ENCODE data around the gene KIF17.

Gene KIF17

GRCh38 chr1:20630729-20631128 is 87.1 kb downstream of the KIF17 start:
- no peak for FAIRE-seq
- no peak for DNase-seq (ENCODE audit: low spot score)

GRCh38 chr1:20626524-20626923 is 91.3 kb downstream of the KIF17 start:
- FAIRE-seq = no peak
- DNase-seq (ENCODE audit: low spot score) = no peak

DNA sequence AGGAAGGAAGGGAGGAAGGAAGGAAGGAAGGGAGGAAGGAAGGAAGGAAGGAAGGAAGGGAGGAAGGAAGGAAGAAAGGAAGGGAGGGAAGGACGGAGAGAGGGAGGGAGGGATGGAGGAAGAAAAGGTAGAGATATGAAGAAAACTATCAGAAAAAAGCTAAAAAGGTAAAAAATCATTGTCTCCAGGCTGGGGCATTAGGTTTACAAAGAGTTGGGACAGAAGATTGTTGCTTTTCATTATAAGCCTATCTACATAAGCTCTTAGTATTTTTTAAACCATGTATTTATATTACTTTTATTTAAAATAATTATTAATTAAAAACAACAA is 91.7 kb downstream of the KIF17 start:
- DNase-seq (ENCODE audit: low spot score) (no peak), FAIRE-seq (no peak)

- no peak for FAIRE-seq
- DNase-seq (ENCODE audit: low spot score) = no peak
These were observed 92.4 kb downstream of the KIF17 start for GRCh38 chr1:20625176-20626097.

- no peak for FAIRE-seq
- no peak for DNase-seq (ENCODE audit: low spot score)
These were observed 93.1 kb downstream of the KIF17 start for GRCh38 chr1:20624709-20625108.

DNA sequence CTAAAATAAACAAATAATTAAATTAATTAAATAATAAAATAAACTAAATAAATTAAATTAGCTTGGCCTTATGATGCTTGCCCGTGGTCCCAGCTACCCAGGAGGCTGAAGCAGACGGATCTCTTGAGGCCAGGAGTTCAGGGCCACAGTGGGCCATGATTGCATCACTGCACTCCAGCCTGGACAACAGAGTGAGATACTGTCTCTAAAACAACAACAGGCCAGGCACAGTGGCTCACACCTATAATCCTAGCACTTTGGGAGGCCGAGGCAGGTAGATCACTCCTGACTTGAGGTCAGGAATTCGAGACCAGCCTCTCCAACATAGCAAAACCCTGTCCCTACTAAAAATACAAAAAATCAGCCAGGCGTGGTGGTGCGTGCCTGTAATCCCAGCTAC is 96.8 kb downstream of the KIF17 start:
- no peak for FAIRE-seq
- DNase-seq (ENCODE audit: low spot score) = no peak

DNA sequence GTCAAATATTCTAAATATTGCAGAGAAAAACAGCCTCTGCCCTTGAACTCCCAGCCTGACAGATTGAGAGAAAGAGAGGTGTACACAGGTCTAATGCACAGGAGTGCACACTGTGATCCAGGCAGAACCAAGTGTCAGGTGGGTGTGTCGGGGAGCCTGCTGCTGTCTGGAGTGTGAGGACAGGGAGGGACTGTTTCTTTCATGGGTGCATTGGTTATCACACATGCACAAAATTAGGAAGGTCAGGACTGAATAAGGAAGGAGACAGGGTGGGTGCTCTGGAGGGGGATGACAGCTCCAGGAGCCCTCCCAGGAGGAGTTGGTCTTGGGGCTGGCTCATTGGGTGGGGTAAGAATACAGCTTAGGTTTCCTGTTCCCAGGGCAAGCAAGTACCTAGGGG is 97.8 kb downstream of the KIF17 start:
- FAIRE-seq (no peak), DNase-seq (ENCODE audit: low spot score) (no peak)

- DNase-seq (ENCODE audit: low spot score) (no peak), FAIRE-seq (no peak)
These were observed 99.3 kb downstream of the KIF17 start for GRCh38 chr1:20618550-20618949.

GRCh38 chr1:20616847-20617487 is 100.8 kb downstream of the KIF17 start:
- FAIRE-seq (no peak), DNase-seq (ENCODE audit: low spot score) (no peak)

DNA sequence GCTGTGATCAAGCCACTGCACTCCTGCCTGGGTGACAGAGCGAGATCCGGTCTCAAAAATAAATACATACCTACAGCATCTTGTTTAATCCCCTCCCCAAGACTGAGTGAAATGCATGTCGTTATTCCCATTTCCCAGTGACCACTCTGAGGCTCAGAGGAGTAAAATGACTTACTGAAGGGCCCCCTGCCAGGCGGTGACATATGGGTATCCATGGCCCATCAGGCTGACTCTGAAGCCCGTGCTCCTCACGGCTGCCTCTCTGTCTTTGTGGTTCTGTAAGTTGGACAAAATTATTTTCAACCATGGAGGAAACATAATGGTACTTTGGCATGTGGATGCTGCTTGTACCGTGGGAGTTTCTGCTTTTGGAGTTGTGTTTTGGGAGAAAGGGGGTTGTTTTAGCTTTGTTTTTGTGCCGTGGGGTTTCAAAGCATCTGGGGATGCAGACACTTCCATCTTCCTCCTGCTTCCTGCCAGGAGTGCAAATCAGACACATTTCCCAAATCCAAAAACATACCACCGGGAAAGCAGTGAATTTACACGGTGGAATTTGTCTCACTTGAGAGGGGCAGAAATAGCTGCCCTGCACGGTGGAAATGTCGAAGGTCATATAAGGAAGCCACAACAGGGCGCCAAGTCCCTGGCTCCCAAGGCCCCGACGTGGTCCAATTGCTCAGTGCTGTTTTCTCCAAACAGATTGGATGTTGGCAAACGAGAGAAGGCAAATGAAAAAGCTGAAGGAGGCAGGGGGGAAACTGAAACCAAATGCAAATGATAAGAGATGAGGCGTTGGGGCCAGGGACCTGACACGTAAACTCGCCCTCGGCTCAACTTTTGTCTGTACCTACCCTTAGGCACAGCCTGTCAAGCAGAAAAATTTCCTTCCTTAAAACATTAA is 101.6 kb downstream of the KIF17 start:
- FAIRE-seq (no peak), DNase-seq (ENCODE audit: low spot score) (no peak)

DNA sequence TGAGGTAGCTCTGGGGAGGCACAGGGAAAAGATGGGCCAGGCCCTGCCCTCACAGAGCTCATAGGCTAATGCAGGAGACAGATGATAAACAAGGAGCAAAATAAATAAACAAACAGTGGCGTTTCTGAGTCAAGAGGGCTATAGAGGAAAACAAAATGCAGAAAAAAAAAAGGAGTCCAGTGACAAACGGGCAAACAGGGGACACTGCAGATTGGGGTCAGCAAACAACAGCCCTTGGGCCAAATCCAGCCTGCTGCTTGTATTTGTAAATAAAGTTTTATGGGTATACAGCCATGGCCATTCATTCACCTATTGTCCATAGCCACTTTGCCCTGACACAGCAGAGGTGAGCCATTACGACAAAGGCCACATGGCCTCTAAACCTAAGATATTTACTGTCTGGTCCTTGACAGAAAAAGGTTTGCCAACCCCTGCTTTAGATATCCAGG is 103.7 kb downstream of the KIF17 start:
- no peak for FAIRE-seq

More for the DNA sequence above, 103.7 kb downstream of the KIF17 start:
- DNase-seq (ENCODE audit: low spot score) = no peak

Data from RCC 7860 (cell line).